GM21381 (cell line): ENCODE results near the gene SHROOM2.
"Not testable (repeated sequence)": the region's sequence is repeated elsewhere in the genome, so short reads cannot be mapped to it uniquely, and the experiment has no call there.

ENCODE experiments used
- ATAC-seq: cut with Tn5 transposase; IDR thresholded peaks from one replicate; pipeline ENCODE4 v1.9.1; 2021; ENCODE audit warnings: mild to moderate bottlenecking, moderate library complexity; ENCODE audit not compliant: unreplicated experiment

Gene SHROOM2

GRCh38 chrX:9785944-9786797 is at the start of gene SHROOM2:
SHROOM2 (plus strand) TSS chrX:9786429; CDS start chrX:9786546, 117 bp downstream.
- no peak for ATAC-seq

DNA sequence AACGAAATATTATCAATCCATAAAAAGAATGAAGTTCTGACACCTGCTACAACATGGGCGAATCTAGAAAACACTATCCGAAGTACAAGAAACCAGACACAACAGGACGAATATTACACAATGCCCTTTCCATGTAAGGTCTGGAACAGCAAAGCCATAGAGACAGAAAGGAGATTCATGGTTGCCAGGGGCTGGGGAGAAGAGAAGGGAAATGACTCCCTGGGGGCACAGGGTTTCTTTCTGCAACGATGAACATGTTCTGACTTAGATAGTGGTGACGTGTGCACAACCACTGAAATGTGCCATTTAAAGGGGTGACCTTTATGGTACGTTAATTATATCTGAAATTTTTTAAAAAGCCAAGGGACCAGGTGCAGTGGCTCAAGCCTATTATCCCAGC is 48.9 kb upstream of the SHROOM2 start:
- no peak for ATAC-seq

DNA sequence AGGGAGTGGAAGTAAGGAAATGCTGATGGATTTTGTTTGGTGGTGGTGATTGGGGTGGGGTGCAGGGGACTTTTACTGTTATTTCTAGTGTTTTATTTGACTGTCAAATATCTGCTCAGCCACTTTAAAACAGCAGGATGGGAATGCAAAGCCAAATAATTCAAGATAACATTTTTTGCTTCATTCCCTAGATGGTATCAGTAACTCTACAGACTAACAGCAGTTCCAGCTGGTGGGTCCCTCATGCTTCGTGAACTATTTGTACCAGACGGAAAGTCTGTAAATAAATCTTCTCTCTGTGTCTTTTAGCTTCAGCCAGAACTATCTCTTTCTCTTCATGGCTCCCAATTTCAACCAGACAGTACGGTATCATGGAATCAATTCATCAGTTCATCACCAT is 48.1 kb upstream of the SHROOM2 start:
- no peak for ATAC-seq

DNA sequence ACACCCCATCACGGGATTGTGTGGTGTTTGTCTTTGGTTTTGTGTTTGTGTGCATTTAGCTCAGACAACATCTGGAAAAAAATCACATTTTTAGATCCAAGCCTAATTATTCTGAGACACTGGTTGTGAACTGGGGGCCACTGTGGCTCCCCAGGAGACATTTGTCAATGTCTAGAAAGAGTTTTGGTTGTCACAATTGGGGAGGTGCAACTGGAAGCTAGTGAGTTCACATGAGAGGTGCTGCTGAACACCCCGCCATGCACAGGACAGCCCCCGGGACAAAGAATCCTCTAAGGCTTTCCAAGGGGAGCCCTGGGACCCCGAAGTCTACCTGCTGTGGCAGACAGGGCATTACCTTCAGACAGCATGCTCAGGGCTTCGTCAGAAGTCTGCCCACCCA is 47.1 kb upstream of the SHROOM2 start:
- no peak for ATAC-seq

- no peak for ATAC-seq
Observed at GRCh38 chrX:9745417-9746115, 40.7 kb upstream of the SHROOM2 start.

DNA sequence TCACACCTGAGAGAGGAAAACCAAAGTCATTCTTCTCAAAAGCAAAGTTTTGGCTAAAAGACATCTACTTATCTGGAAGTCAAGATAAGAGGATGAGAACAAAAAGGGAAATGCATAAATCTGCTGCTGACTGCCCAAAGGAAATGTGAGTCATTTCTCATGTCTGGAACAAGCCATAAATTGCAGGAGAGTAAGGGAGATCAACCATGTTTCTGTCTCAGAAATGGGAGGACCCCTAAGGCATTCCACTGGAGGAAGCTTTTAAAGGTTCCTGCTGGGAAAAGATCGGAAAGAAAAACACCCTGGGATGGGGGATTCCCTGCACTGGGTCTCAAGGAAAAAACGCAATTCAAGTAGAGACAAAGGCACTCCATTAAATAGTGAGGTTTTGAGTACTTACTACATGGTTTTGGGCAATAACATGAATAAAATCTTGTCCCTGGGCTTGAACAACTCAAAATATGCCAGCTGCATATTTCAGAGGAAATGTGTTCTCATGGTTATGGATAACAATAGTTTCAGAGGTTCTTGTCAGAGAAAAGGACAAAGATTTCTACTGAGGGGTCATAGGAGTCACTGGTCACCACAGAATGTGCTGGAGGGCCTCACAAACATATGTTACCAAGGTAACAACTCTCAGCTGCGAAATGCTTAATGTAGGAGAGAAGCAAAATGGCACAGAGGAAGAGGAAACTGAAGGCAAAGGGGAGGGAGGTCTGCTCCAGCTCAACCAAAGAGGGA is 39.9 kb upstream of the SHROOM2 start:
- ATAC-seq = no peak

- no peak for ATAC-seq
Observed at GRCh38 chrX:9747644-9748043, 38.6 kb upstream of the SHROOM2 start.

- no peak for ATAC-seq
Observed at GRCh38 chrX:9749146-9749692, 37.0 kb upstream of the SHROOM2 start.

DNA sequence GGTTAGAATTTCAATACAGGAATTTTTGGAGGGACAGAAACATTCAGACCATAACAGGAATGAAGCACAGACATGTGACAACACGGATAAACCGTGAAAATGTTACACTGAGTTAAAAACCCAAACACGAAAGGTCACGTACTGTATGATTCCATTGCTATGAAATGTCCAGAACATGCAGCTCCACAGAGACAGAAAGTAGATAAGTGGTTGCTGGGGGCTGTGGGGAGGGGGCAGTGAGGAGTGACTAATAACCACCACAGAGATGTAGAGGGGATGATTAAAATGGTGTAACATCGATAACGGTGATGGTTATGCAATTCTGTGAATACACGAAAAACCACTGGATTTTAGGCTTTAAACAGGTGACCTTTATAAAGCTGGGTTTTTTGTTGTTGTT is 28.9 kb upstream of the SHROOM2 start:
- no peak for ATAC-seq

- ATAC-seq = no peak
Observed at GRCh38 chrX:9758021-9758638, 28.1 kb upstream of the SHROOM2 start.

GRCh38 chrX:9759337-9759736 is 26.9 kb upstream of the SHROOM2 start:
- no peak for ATAC-seq

GRCh38 chrX:9765072-9765736 is 21.0 kb upstream of the SHROOM2 start:
- no peak for ATAC-seq

- no peak for ATAC-seq
Observed at GRCh38 chrX:9765737-9766097, 20.5 kb upstream of the SHROOM2 start, which contains the start of gene GPR143. GPR143 (minus strand) TSS chrX:9765847; CDS start chrX:9765817, 30 bp downstream.

GRCh38 chrX:9767375-9767774 is 18.9 kb upstream of the SHROOM2 start:
- ATAC-seq = no peak

GRCh38 chrX:9768321-9768839 is 17.8 kb upstream of the SHROOM2 start:
- not testable (repeated sequence) for ATAC-seq

DNA sequence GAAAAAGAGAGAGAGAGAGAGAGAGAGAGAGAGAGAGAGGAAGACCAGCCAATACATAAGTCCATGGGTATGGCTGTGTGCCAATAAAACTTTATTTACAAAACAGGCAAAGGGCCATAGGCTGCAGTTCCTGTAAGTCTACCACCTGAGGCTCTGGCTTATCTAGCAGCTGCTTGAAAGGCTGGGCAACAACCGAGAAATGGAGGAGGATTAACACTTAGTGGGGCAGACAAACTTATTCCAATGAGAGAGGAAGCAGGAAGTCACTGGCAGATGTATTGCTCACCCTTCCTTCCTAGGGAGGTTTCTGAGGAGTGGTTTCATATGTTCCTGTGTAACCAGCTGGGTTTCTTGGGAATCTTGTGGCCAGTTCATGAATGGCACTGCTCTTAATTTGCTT is 15.9 kb upstream of the SHROOM2 start:
- ATAC-seq = no peak

GRCh38 chrX:9772943-9773342 is 13.3 kb upstream of the SHROOM2 start:
- no peak for ATAC-seq

- ATAC-seq = no peak
Observed at GRCh38 chrX:9775930-9776329, 10.3 kb upstream of the SHROOM2 start.

DNA sequence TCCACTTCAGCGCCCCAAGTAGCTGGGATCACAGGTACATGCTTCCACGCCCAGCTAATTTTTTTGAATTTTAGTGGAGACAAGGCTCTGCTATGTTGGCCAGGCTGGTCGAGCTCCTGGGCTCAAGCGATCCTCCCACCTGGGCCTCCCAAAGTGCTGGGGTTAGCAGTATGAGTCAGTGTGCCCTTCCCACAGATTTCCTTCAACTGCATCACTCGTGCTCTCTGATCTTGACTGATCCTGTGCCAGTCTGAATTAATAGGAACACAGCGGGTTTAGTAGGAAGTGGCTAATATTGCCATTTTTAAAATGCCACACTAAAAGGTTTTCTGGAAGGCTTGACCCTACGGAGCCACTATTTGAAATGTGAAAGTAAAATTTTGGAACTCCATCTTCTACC is 4.3 kb upstream of the SHROOM2 start:
- no peak for ATAC-seq

GRCh38 chrX:9784332-9784731 is 1.9 kb upstream of the SHROOM2 start:
- ATAC-seq = no peak
